GM18907 (cell line): ENCODE results near the gene EFR3B.
"Not testable (repeated sequence)": the region's sequence is repeated elsewhere in the genome, so short reads cannot be mapped to it uniquely, and the experiment has no call there.

Source experiments
- ATAC-seq: cut with Tn5 transposase; IDR thresholded peaks from one replicate; pipeline ENCODE4 v1.9.1; 2021; ENCODE audit warnings: mild to moderate bottlenecking, moderate library complexity; ENCODE audit not compliant: unreplicated experiment

EFR3B gene

GRCh38 chr2:25104736-25105135 is 62.9 kb downstream of the EFR3B start:
- ATAC-seq: no peak

GRCh38 chr2:25105336-25106085 is 63.6 kb downstream of the EFR3B start:
- ATAC-seq: no peak

- no peak for ATAC-seq
These were observed 67.9 kb downstream of the EFR3B start for GRCh38 chr2:25109822-25110221.

- no peak for ATAC-seq
These were observed 70.2 kb downstream of the EFR3B start for GRCh38 chr2:25112113-25112512.

- ATAC-seq: no peak
These were observed 73.5 kb downstream of the EFR3B start for GRCh38 chr2:25115249-25115883.

- no peak for ATAC-seq
These were observed 74.0 kb downstream of the EFR3B start for GRCh38 chr2:25115902-25116301.

- no peak for ATAC-seq
These were observed 75.1 kb downstream of the EFR3B start for GRCh38 chr2:25116956-25117355.

GRCh38 chr2:25119263-25119662 is 77.4 kb downstream of the EFR3B start:
- ATAC-seq: no peak

GRCh38 chr2:25122367-25122766 is 80.5 kb downstream of the EFR3B start:
- ATAC-seq: no peak

GRCh38 chr2:25123682-25124081 is 81.8 kb downstream of the EFR3B start:
- ATAC-seq: no peak

- no peak for ATAC-seq
These were observed 83.3 kb downstream of the EFR3B start for GRCh38 chr2:25125189-25125588.

GRCh38 chr2:25125976-25126375 is 84.1 kb downstream of the EFR3B start:
- ATAC-seq: no peak

- ATAC-seq: not testable (repeated sequence)
These were observed 85.2 kb downstream of the EFR3B start for GRCh38 chr2:25127071-25127470.

GRCh38 chr2:25127646-25128045 is 85.8 kb downstream of the EFR3B start:
- no peak for ATAC-seq

GRCh38 chr2:25129901-25130520 is 88.1 kb downstream of the EFR3B start:
- no peak for ATAC-seq

GRCh38 chr2:25131253-25131566 is 89.3 kb downstream of the EFR3B start:
- no peak for ATAC-seq

GRCh38 chr2:25131567-25132298 is 89.9 kb downstream of the EFR3B start:
- no peak for ATAC-seq

GRCh38 chr2:25132299-25132635 is 90.4 kb downstream of the EFR3B start:
- ATAC-seq: no peak

GRCh38 chr2:25132693-25133092 is 90.8 kb downstream of the EFR3B start:
- no peak for ATAC-seq

GRCh38 chr2:25140535-25140934 is 98.7 kb downstream of the EFR3B start:
- ATAC-seq: not testable (repeated sequence)

- ATAC-seq: no peak
These were observed 99.2 kb downstream of the EFR3B start for GRCh38 chr2:25141120-25141519.

- ATAC-seq: no peak
These were observed 103.9 kb downstream of the EFR3B start for GRCh38 chr2:25145803-25146202.
